Trophoblast cell (in vitro differentiated cells and primary cell): ENCODE measurements around the gene BOLA2B.
"Not testable (repeated sequence)": the region's sequence is repeated elsewhere in the genome, so short reads cannot be mapped to it uniquely, and the experiment has no call there.

Experiments
- DNase-seq, 2 donors: peaks; one replicate each; pipeline ENCODE4 v3.0.0-alpha.2; 2016
- H2AFZ ChIP-seq: 2 replicates; pipeline ENCODE4 v1.6.1; 2013; ENCODE audit warnings: low read length, moderate library complexity, mild to moderate bottlenecking; ENCODE audit not compliant: insufficient read depth, poor library complexity
- H2AK5ac ChIP-seq: 2 replicates; pipeline ENCODE4 v1.6.1; 2013; ENCODE audit warnings: mild to moderate bottlenecking, low read length
- H2BK120ac ChIP-seq: 2 replicates; pipeline ENCODE4 v1.6.1; 2013; ENCODE audit warnings: low read length, mild to moderate bottlenecking, moderate library complexity; ENCODE audit not compliant: insufficient read depth, poor library complexity
- H2BK12ac ChIP-seq: 2 replicates; pipeline ENCODE4 v1.6.1; 2013; ENCODE audit warnings: mild to moderate bottlenecking, low read length, moderate library complexity
- H2BK5ac ChIP-seq: 2 replicates; pipeline ENCODE4 v1.6.1; 2013; ENCODE audit warnings: low read length, low read depth, moderate library complexity, mild to moderate bottlenecking; ENCODE audit not compliant: poor library complexity
- H3K14ac ChIP-seq: 2 replicates; pipeline ENCODE4 v1.6.1; 2013; ENCODE audit warnings: mild to moderate bottlenecking, low read length
- H3K18ac ChIP-seq: 2 replicates; pipeline ENCODE4 v1.6.1; 2013; ENCODE audit warnings: mild to moderate bottlenecking, low read length
- H3K23ac ChIP-seq: 2 replicates; pipeline ENCODE4 v1.6.1; 2013; ENCODE audit warnings: low read length
- H3K27ac ChIP-seq: 2 replicates; pipeline ENCODE4 v1.5.1; 2013; ENCODE audit warnings: low read depth, mild to moderate bottlenecking, inconsistent platforms, low read length, moderate library complexity
- H3K27me3 ChIP-seq: 2 replicates; pipeline ENCODE4 v1.6.1; 2013; ENCODE audit warnings: inconsistent platforms, mild to moderate bottlenecking, low read length, moderate library complexity; ENCODE audit not compliant: insufficient read depth
- H3K36me3 ChIP-seq, 2 experiments: 1 replicate in 1 of 2; 2 replicates in 1 of 2; pipeline ENCODE4 v1.6.1; 2013; ENCODE audit warnings: low read length in 2 of 2, mild to moderate bottlenecking in 2 of 2, moderate library complexity in 1 of 2; ENCODE audit not compliant: insufficient read depth in 2 of 2, control insufficient read depth in 1 of 2
- H3K4ac ChIP-seq: 2 replicates; pipeline ENCODE4 v1.6.1; 2013; ENCODE audit warnings: low read depth, mild to moderate bottlenecking, low read length, moderate library complexity
- H3K4me1 ChIP-seq, 2 experiments: 1 replicate in 1 of 2; 2 replicates in 1 of 2; pipeline ENCODE4 v1.6.1; 2013; ENCODE audit warnings: low read length in 2 of 2, mild to moderate bottlenecking in 2 of 2, moderate library complexity in 1 of 2; ENCODE audit not compliant: insufficient read depth in 2 of 2, control insufficient read depth in 1 of 2
- H3K4me2 ChIP-seq: 2 replicates; pipeline ENCODE4 v1.6.1; 2013; ENCODE audit warnings: inconsistent platforms, mild to moderate bottlenecking, low read length, moderate library complexity
- H3K4me3 ChIP-seq: 2 replicates; pipeline ENCODE4 v1.5.1; 2013; ENCODE audit warnings: mild to moderate bottlenecking, low read depth, low read length, inconsistent platforms
- H3K79me1 ChIP-seq: one replicate; pipeline ENCODE4 v1.6.1; 2013; ENCODE audit warnings: low read length
- H3K79me2 ChIP-seq: 2 replicates; pipeline ENCODE4 v1.6.1; 2013; ENCODE audit warnings: low read length, mild to moderate bottlenecking; ENCODE audit not compliant: control insufficient read depth, insufficient read depth, poor library complexity
- H3K9ac ChIP-seq: 2 replicates; pipeline ENCODE4 v1.6.1; 2013; ENCODE audit warnings: mild to moderate bottlenecking, low read length
- H3K9me3 ChIP-seq: 2 replicates; pipeline ENCODE4 v1.6.1; 2013; ENCODE audit warnings: low read depth, mild to moderate bottlenecking, control low read depth, inconsistent platforms, low read length; ENCODE audit not compliant: insufficient read depth
- H4K12ac ChIP-seq: 2 replicates; pipeline ENCODE4 v1.6.1; 2013; ENCODE audit warnings: low read depth, mild to moderate bottlenecking, low read length, moderate library complexity
- H4K8ac ChIP-seq: 2 replicates; pipeline ENCODE4 v1.6.1; 2013; ENCODE audit warnings: low read depth, mild to moderate bottlenecking, low read length, moderate library complexity
- H4K91ac ChIP-seq: one replicate; pipeline ENCODE4 v1.6.1; 2013; ENCODE audit warnings: low read depth, mild to moderate bottlenecking, low read length, moderate library complexity
- WGBS: extraction: QIAGEN DNeasy Blood & Tissue Kit; methylation state at CpG from one replicate; pipeline ENCODE4 v1.1.7; 2013; ENCODE audit warnings: missing lambda C conversion rate; ENCODE audit not compliant: insufficient read length, insufficient coverage; ENCODE audit errors: extremely low coverage; 5-methylcytosine and 5-hydroxymethylcytosine counted together

Gene BOLA2B

GRCh38 chr16:30176876-30177275, 16.6 kb downstream of the BOLA2B start:
- not testable (repeated sequence) for H3K9ac ChIP-seq, H2BK120ac ChIP-seq
- no CpG with 5 or more reads among the region's 6 CpGs for WGBS

GRCh38 chr16:30173054-30173453, 20.4 kb downstream of the BOLA2B start:
- Histone ChIP-seq H4K91ac (no peak overlapping the region), H2AK5ac (no peak overlapping the region), H2AFZ (no peak overlapping the region), H3K23ac (no peak overlapping the region), H4K8ac (no peak overlapping the region), H2BK5ac (no peak overlapping the region), H3K36me3 (no peaks in the 10 kb centered on the region), H3K14ac (no peak overlapping the region), H2BK120ac (no peak overlapping the region), H3K4me1 (no peaks in the 10 kb centered on the region), H3K18ac (no peak overlapping the region), H4K12ac (no peak overlapping the region), H3K4me2 (no peak overlapping the region), H2BK12ac (no peak overlapping the region), H3K27ac (no peak overlapping the region), H3K79me1 (no peaks in the 10 kb centered on the region), H3K79me2 (no peaks in the 10 kb centered on the region), H3K27me3 (no peaks in the 10 kb centered on the region), H3K9me3 (no peaks in the 10 kb centered on the region), H3K4ac (no peak overlapping the region), H3K9ac (no peak overlapping the region), H3K4me3 (no peak overlapping the region)
- no CpG with 5 or more reads among the region's 7 CpGs for WGBS
- no peak for DNase-seq

More at GRCh38 chr16:30176876-30177275, 16.6 kb downstream of the BOLA2B start:
- not testable (repeated sequence) for H3K18ac ChIP-seq, H3K79me2 ChIP-seq, H3K9me3 ChIP-seq, H2BK5ac ChIP-seq, H3K14ac ChIP-seq, H2AFZ ChIP-seq, H3K4me2 ChIP-seq, H3K79me1 ChIP-seq, H3K23ac ChIP-seq, H3K4ac ChIP-seq, H3K4me3 ChIP-seq, H3K4me1 ChIP-seq, H3K36me3 ChIP-seq, H4K8ac ChIP-seq, H3K27me3 ChIP-seq, H3K27ac ChIP-seq, H4K91ac ChIP-seq, H2BK12ac ChIP-seq, H4K12ac ChIP-seq, H2AK5ac ChIP-seq
- DNase-seq: peak; percentile 41 to 65

- not testable (repeated sequence) for H3K27ac ChIP-seq, H3K79me2 ChIP-seq, H3K79me1 ChIP-seq, H2AK5ac ChIP-seq, H4K8ac ChIP-seq, DNase-seq, H3K27me3 ChIP-seq, H3K36me3 ChIP-seq, H2BK5ac ChIP-seq, H4K12ac ChIP-seq, H3K4me1 ChIP-seq, H3K9ac ChIP-seq, H3K4ac ChIP-seq, H2AFZ ChIP-seq, H3K4me2 ChIP-seq, H3K4me3 ChIP-seq, H2BK12ac ChIP-seq, H3K9me3 ChIP-seq, H3K14ac ChIP-seq, H2BK120ac ChIP-seq, H4K91ac ChIP-seq, H3K18ac ChIP-seq, H3K23ac ChIP-seq
- no CpG with 5 or more reads among the region's 31 CpGs for WGBS
These were observed 23.3 kb downstream of the BOLA2B start for GRCh38 chr16:30170145-30170544.

- not testable (repeated sequence) for H3K23ac ChIP-seq, H3K4ac ChIP-seq, H4K91ac ChIP-seq, H3K79me1 ChIP-seq, H3K36me3 ChIP-seq, H3K18ac ChIP-seq, H3K4me2 ChIP-seq, H2BK5ac ChIP-seq, H3K4me3 ChIP-seq, H2AK5ac ChIP-seq, H4K8ac ChIP-seq, H3K27me3 ChIP-seq, H3K4me1 ChIP-seq, DNase-seq, H2BK120ac ChIP-seq, H3K9ac ChIP-seq, H2BK12ac ChIP-seq, H3K79me2 ChIP-seq, H3K27ac ChIP-seq, H2AFZ ChIP-seq, H3K9me3 ChIP-seq, H3K14ac ChIP-seq, H4K12ac ChIP-seq
- WGBS: no CpG with 5 or more reads among the region's 38 CpGs
These were observed 24.1 kb downstream of the BOLA2B start for GRCh38 chr16:30169416-30169815.
